Forelimb muscle (tissue), 1 donor: ENCODE results near the gene NUAK2. TPM values are rescaled to one million over a fixed set of nuclear protein-coding genes. Genes with fewer than 3 reads are reported as not detected.
A peak's percentile ranks its signal among the peaks of the same experiment; 100 is the strongest.
"Not testable (repeated sequence)": the region's sequence is repeated elsewhere in the genome, so short reads cannot be mapped to it uniquely, and the experiment has no call there.

Source experiments
- DNase-seq: peaks from one replicate; pipeline ENCODE4 v3.0.0-alpha.2; 2013; ENCODE audit warnings: low read depth
- polyA plus RNA-seq: library from polyadenylated mRNA; unstranded; fragments of 120-200 nt; gene quantifications from one replicate; pipeline ENCODE4 v1.2.1, GENCODE V29; 2013; ENCODE audit not compliant: insufficient read length

Gene NUAK2
- polyA plus RNA-seq = 0.49 TPM

- no peak for DNase-seq
Observed at GRCh38 chr1:205321162-205321958, at the start of gene NUAK2. Gene NUAK2, minus strand, starts transcription at chr1:205321745. Its CDS starts 117 bp downstream, at chr1:205321628.

GRCh38 chr1:205370780-205371179 is 49.2 kb upstream of the NUAK2 start:
- no peak for DNase-seq

- no peak for DNase-seq
Observed at GRCh38 chr1:205369701-205370123, 48.2 kb upstream of the NUAK2 start.

GRCh38 chr1:205368478-205368877 is 46.9 kb upstream of the NUAK2 start:
- DNase-seq = no peak

- no peak for DNase-seq
Observed at GRCh38 chr1:205365945-205366463, 44.5 kb upstream of the NUAK2 start.

- DNase-seq = not testable (repeated sequence)
Observed at GRCh38 chr1:205365086-205365485, 43.5 kb upstream of the NUAK2 start.

- DNase-seq = no peak
Observed at GRCh38 chr1:205360891-205361290, 39.3 kb upstream of the NUAK2 start.

- no peak for DNase-seq
Observed at GRCh38 chr1:205359771-205360565, 38.4 kb upstream of the NUAK2 start.

GRCh38 chr1:205358579-205358978 is 37.0 kb upstream of the NUAK2 start:
- DNase-seq = no peak

- DNase-seq = no peak
Observed at GRCh38 chr1:205357567-205357966, 36.0 kb upstream of the NUAK2 start.

- peak; percentile 59 for DNase-seq
Observed at GRCh38 chr1:205356440-205357139, 35.0 kb upstream of the NUAK2 start, which contains the start of gene KLHDC8A. Gene KLHDC8A, minus strand, starts transcription at chr1:205356922. Its CDS starts 13,318 bp downstream, at chr1:205343604.

GRCh38 chr1:205355075-205355453 is 33.5 kb upstream of the NUAK2 start:
- DNase-seq = no peak

- peak; percentile 48 for DNase-seq
Observed at GRCh38 chr1:205354259-205355074, 32.9 kb upstream of the NUAK2 start.

- no peak for DNase-seq
Observed at GRCh38 chr1:205353612-205354011, 32.1 kb upstream of the NUAK2 start.

GRCh38 chr1:205353191-205353590 is 31.6 kb upstream of the NUAK2 start:
- DNase-seq = no peak

- DNase-seq = no peak
Observed at GRCh38 chr1:205351984-205352713, 30.6 kb upstream of the NUAK2 start.

- DNase-seq = no peak
Observed at GRCh38 chr1:205350691-205351141, 29.2 kb upstream of the NUAK2 start.

- DNase-seq = no peak
Observed at GRCh38 chr1:205350124-205350523, 28.6 kb upstream of the NUAK2 start.

GRCh38 chr1:205348554-205349487 is 27.3 kb upstream of the NUAK2 start:
- DNase-seq = no peak
